A375 (cell line): Measurements from ENCODE around the gene RFK. TPM values are rescaled to one million over a fixed set of nuclear protein-coding genes. Genes with fewer than 3 reads are reported as not detected.

Source experiments
- total RNA-seq: library from RNA; depleted of rRNA; stranded (reverse); fragments of >200 nt; shearing (Covaris generic); gene quantifications from 2 replicates; pipeline ENCODE4 v1.2.3, GENCODE V29; 2014; rRNA removed

RFK gene
- 18.0 and 20.7 TPM in 2 replicates for total RNA-seq

DNA sequence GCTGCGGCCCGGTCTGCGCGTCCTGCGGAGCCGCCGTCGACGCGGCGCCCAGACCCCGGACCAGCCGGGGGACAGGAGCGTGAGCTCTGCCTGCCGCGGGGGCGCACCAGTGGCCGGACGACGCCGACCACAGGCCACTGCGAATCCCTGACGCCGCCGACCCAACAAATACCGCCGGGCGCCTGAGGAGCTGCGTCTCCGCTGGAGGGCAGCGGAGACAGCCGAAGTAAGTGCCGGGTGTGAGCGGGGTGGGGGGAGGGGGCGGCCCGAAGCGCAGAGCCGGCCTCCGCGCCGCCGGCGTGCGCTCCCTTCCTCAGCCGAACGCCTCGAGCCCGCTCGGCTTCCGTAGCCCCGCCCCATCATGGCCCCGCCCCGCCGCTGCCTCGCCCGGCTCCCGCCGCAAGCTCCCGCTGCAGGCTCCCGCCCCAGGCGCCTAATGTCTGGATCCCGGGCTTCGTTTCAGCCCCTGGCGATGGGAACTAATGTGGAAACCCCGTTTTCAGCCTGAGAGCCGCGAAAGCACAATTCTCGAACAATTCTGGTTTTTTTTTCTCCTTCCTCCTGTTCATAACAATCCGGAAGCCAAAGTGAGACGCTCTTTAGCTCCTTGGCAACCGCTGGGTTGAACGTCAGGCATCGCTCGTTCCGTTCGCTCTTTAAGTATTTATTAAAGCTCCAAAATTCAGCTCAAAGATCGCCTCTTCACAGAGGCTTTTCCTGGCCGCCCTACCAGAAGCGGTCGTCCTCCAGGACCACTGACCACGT, at the start of gene RFK:
RFK (minus strand) TSS at position 232 of the 765 bp plus-strand sequence. CDS start 255 bp downstream, outside the sequence.

Other genes starting within 250 kb of the RFK start
- 1.5 and 2.5 TPM in 2 replicates for gene GCNT1, start 64.8 kb upstream of the RFK start, total RNA-seq